ENCODE data around the gene IL24.

GRCh38 chr1:206878456-206878855 is 18.8 kb upstream of the IL24 start:
- no peak for TF ChIP-seq EZH2phosphoT487 (IDR thresholded peaks at IDR 0.05; ENCODE audit: borderline replicate concordance, low read length)
- TF ChIP-seq CTCF (IDR thresholded peaks at IDR 0.05; ENCODE audit: low read depth, low read length, poor library complexity, severe bottlenecking): peak; percentile 30

Measured in DOHH2 (cell line).